Glutamatergic neuron (in vitro differentiated cells): Measurements from ENCODE around the gene RTF1. TPM values are rescaled to one million over a fixed set of nuclear protein-coding genes. Genes with fewer than 3 reads are reported as not detected.
"Not testable (repeated sequence)": the region's sequence is repeated elsewhere in the genome, so short reads cannot be mapped to it uniquely, and the experiment has no call there.

Experiments used
- DNase-seq: peaks from one replicate; pipeline ENCODE4 v3.0.0; 2022
- H3K27ac Mint-ChIP-seq: one replicate; pipeline ENCODE4 v1.8.0; 2020; ENCODE audit warnings: mild to moderate bottlenecking, mixed read lengths, inconsistent platforms; ENCODE audit not compliant: unreplicated experiment
- H3K27me3 Mint-ChIP-seq: one replicate; pipeline ENCODE4 v1.8.0; 2020; ENCODE audit warnings: mild to moderate bottlenecking, moderate library complexity, mixed read lengths, inconsistent platforms; ENCODE audit not compliant: unreplicated experiment
- H3K36me3 Mint-ChIP-seq: one replicate; pipeline ENCODE4 v1.8.0; 2020; ENCODE audit warnings: mild to moderate bottlenecking, mixed read lengths, inconsistent platforms; ENCODE audit not compliant: unreplicated experiment
- H3K4me1 Mint-ChIP-seq: one replicate; pipeline ENCODE4 v1.8.0; 2020; ENCODE audit warnings: mild to moderate bottlenecking, low read depth, mixed read lengths, inconsistent platforms; ENCODE audit not compliant: unreplicated experiment
- H3K4me3 Mint-ChIP-seq: one replicate; pipeline ENCODE4 v1.8.0; 2020; ENCODE audit warnings: mild to moderate bottlenecking, mixed read lengths, inconsistent platforms; ENCODE audit not compliant: unreplicated experiment
- H3K9me3 Mint-ChIP-seq: one replicate; pipeline ENCODE4 v1.8.0; 2020; ENCODE audit warnings: mild to moderate bottlenecking, moderate library complexity, mixed read lengths, inconsistent platforms; ENCODE audit not compliant: unreplicated experiment
- CTCF ChIP-seq: fragments of 200-600 bp; sonication (generic); IDR thresholded peaks from one replicate; pipeline ENCODE4 v1.5.0; 2021; ENCODE audit not compliant: partially characterized antibody, unreplicated experiment
- total RNA-seq: library from RNA; stranded (reverse); fragmentation: NEBNext Ultra II Directional; extraction: Animal tissue kit (Norgen Biotek cat#: 25700); gene quantifications from one replicate; pipeline ENCODE4 v1.2.1, GENCODE V29; 2021; ENCODE audit not compliant: unreplicated experiment

Gene RTF1
- total RNA-seq, 1 donor from 2014 or later = 66.4 TPM

- Mint-ChIP-seq H3K4me3 (no peak overlapping the region), H3K27ac (no peak overlapping the region), H3K27me3 (no peaks in the 10 kb centered on the region), H3K36me3 (no peaks in the 10 kb centered on the region), H3K4me1 (no peaks in the 10 kb centered on the region), H3K9me3 (no peaks in the 10 kb centered on the region)
- no peak for DNase-seq
- no peak for TF ChIP-seq CTCF
Measured at GRCh38 chr15:41435037-41435786, 18.3 kb downstream of the RTF1 start.

- Mint-ChIP-seq H3K36me3 (no peaks in the 10 kb centered on the region), H3K4me1 (no peaks in the 10 kb centered on the region), H3K27me3 (no peaks in the 10 kb centered on the region), H3K4me3 (no peak overlapping the region), H3K9me3 (no peaks in the 10 kb centered on the region), H3K27ac (no peak overlapping the region)
- DNase-seq = no peak
- TF ChIP-seq CTCF = no peak
Measured at GRCh38 chr15:41437448-41437847, 20.6 kb downstream of the RTF1 start.

- H3K36me3 Mint-ChIP-seq = no peaks in the 10 kb centered on the region
- no peak overlapping the region for H3K4me3 Mint-ChIP-seq
- DNase-seq = no peak
- no peak for TF ChIP-seq CTCF
- H3K4me1 Mint-ChIP-seq = no peaks in the 10 kb centered on the region
- no peak overlapping the region for H3K27ac Mint-ChIP-seq
- H3K9me3 Mint-ChIP-seq = no peaks in the 10 kb centered on the region
- H3K27me3 Mint-ChIP-seq = no peaks in the 10 kb centered on the region
Measured at GRCh38 chr15:41438206-41438605, 21.3 kb downstream of the RTF1 start.

- not testable (repeated sequence) for H3K27me3 Mint-ChIP-seq, H3K27ac Mint-ChIP-seq
Measured at GRCh38 chr15:41438745-41439144, 21.9 kb downstream of the RTF1 start.

GRCh38 chr15:41443275-41443674 is 26.4 kb downstream of the RTF1 start:
- H3K4me3 Mint-ChIP-seq = no peak overlapping the region
- H3K9me3 Mint-ChIP-seq = no peaks in the 10 kb centered on the region

More at GRCh38 chr15:41438745-41439144, 21.9 kb downstream of the RTF1 start:
- DNase-seq, H3K4me1 Mint-ChIP-seq, H3K36me3 Mint-ChIP-seq, H3K4me3 Mint-ChIP-seq, H3K9me3 Mint-ChIP-seq: not testable (repeated sequence)

More at GRCh38 chr15:41443275-41443674, 26.4 kb downstream of the RTF1 start:
- DNase-seq = no peak
- Mint-ChIP-seq H3K4me1 (no peaks in the 10 kb centered on the region), H3K36me3 (no peaks in the 10 kb centered on the region), H3K27me3 (no peaks in the 10 kb centered on the region), H3K27ac (no peak overlapping the region)
- no peak for TF ChIP-seq CTCF
